CD4-positive, alpha-beta T cell (primary cell): ENCODE measurements around the gene PHKB. TPM values are rescaled to one million over a fixed set of nuclear protein-coding genes. Genes with fewer than 3 reads are reported as not detected.

Source experiments
- ATAC-seq: fragments of 200-7000 bp; cut with Tn5 transposase; one replicate; pipeline ENCODE4 v1.10.0; 2022; ENCODE audit warnings: mild to moderate bottlenecking; ENCODE audit not compliant: poor library complexity
- CTCF ChIA-PET: fragments of 350-600 bp; sonication (Branson Sonifier 250); formaldehyde crosslinking; loops from one replicate; lab custom pipeline; 2021; ENCODE audit warnings: antibody characterized with exemption, inconsistent platforms; lab: Charles Lee
- POLR2A ChIA-PET: fragments of 350-600 bp; sonication (Branson Sonifier 250); formaldehyde crosslinking; loops from one replicate; lab custom pipeline; 2021; ENCODE audit warnings: antibody characterized with exemption, inconsistent platforms; lab: Charles Lee
- DNase-seq, 14 experiments: peaks; one replicate each; pipeline ENCODE4 v3.0.0-alpha.2; 2013 to 2020; ENCODE audit warnings: mixed read lengths in 2 of 14
- H3K27ac ChIP-seq, 2 donors: one replicate each; pipeline versions ENCODE4 v1.5.1 to v1.7.0; 2013; ENCODE audit warnings: low read length in 2 of 2, low read depth in 1 of 2, mild to moderate bottlenecking in 1 of 2
- H3K27me3 ChIP-seq, 2 experiments: 1 replicate in 1 of 2; 2 replicates in 1 of 2; pipeline versions ENCODE4 v1.6.1 to v1.7.0; 2013; ENCODE audit warnings: low read length in 2 of 2, control low read depth in 1 of 2, mild to moderate bottlenecking in 1 of 2, moderate library complexity in 1 of 2; ENCODE audit not compliant: insufficient read depth in 2 of 2, control insufficient read depth in 1 of 2
- H3K36me3 ChIP-seq: one replicate; pipeline ENCODE4 v1.6.1; 2013; ENCODE audit warnings: low read length, control low read depth; ENCODE audit not compliant: insufficient read depth
- H3K4me1 ChIP-seq: one replicate; pipeline ENCODE4 v1.6.1; 2013; ENCODE audit warnings: low read length, control low read depth; ENCODE audit not compliant: insufficient read depth
- H3K4me3 ChIP-seq: one replicate; pipeline ENCODE4 v1.5.1; 2013; ENCODE audit warnings: mild to moderate bottlenecking, low read length, moderate library complexity
- H3K9me3 ChIP-seq, 2 experiments: 1 replicate in 1 of 2; 2 replicates in 1 of 2; pipeline versions ENCODE4 v1.6.1 to v1.7.0; 2013; ENCODE audit warnings: low read length in 2 of 2, mild to moderate bottlenecking in 2 of 2, control low read depth in 1 of 2, moderate library complexity in 1 of 2; ENCODE audit not compliant: control insufficient read depth in 1 of 2, insufficient read depth in 1 of 2
- H3K27ac Mint-ChIP-seq: one replicate; pipeline ENCODE4 v1.8.0; 2020; ENCODE audit warnings: mixed read lengths
- H3K27me3 Mint-ChIP-seq: one replicate; pipeline ENCODE4 v1.8.0; 2021; ENCODE audit warnings: mixed read lengths
- H3K36me3 Mint-ChIP-seq: one replicate; pipeline ENCODE4 v1.8.0; 2021; ENCODE audit warnings: low read depth, mixed read lengths
- H3K4me1 Mint-ChIP-seq: one replicate; pipeline ENCODE4 v1.8.0; 2021; ENCODE audit warnings: low read depth, mixed read lengths
- H3K4me3 Mint-ChIP-seq: one replicate; pipeline ENCODE4 v1.8.0; 2020; ENCODE audit warnings: mild to moderate bottlenecking, mixed read lengths
- H3K9me3 Mint-ChIP-seq: one replicate; pipeline ENCODE4 v1.8.0; 2020; ENCODE audit warnings: mixed read lengths
- intact Hi-C, 2 experiments: fragments of 100-400 bp; cut with DNase I in 1 of 2; cut with micrococcal nuclease in 1 of 2; formaldehyde crosslinking; loops; one replicate each; pipeline versions ENCODE4 v1.15.1 to v1.9.0; 2023 to 2025; cut with DNase I, micrococcal nuclease
- total RNA-seq, 174 experiments: library from RNA in 2 of 174; stranded (reverse) in 2 of 174; gene quantifications; one replicate each; pipeline ENCODE4 v1.2.3 and lab custom pipeline; 2021 to 2026
- TF ChIP-seq, protein P1 (sequence below): fragments of 200-600 bp; IDR thresholded peaks from one replicate; pipeline ENCODE4 v1.8.0; 2022; ENCODE audit warnings: antibody characterized with exemption, mild to moderate bottlenecking

The PHKB gene
- total RNA-seq, 2 experiments from 2014 or later: 28.8 to 31.3 TPM

DNA sequence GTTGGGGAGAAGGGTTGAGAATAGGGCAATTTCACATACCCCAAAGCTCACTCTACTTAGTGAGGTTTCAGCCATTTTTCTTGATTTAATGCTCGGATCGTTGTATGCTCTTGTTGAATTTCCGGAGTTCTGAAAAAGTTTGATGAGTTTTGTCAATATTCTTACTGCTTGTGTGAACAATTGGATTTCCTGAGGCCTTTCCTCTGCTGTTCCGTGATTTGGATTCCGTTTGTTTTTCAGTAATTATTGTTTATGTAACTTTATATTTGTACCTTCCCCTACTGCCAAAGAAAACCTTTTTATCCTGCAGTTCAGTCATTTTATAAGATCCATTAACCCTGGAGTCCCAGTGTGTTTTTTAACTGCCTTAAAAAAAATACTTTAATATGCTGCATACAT is 62.9 kb downstream of the PHKB start:
- intact Hi-C loops: no loop called here
- TF ChIP-seq, protein P1, sequence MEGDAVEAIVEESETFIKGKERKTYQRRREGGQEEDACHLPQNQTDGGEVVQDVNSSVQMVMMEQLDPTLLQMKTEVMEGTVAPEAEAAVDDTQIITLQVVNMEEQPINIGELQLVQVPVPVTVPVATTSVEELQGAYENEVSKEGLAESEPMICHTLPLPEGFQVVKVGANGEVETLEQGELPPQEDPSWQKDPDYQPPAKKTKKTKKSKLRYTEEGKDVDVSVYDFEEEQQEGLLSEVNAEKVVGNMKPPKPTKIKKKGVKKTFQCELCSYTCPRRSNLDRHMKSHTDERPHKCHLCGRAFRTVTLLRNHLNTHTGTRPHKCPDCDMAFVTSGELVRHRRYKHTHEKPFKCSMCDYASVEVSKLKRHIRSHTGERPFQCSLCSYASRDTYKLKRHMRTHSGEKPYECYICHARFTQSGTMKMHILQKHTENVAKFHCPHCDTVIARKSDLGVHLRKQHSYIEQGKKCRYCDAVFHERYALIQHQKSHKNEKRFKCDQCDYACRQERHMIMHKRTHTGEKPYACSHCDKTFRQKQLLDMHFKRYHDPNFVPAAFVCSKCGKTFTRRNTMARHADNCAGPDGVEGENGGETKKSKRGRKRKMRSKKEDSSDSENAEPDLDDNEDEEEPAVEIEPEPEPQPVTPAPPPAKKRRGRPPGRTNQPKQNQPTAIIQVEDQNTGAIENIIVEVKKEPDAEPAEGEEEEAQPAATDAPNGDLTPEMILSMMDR: no peak
- DNase-seq: no peak
- Mint-ChIP-seq H3K4me1 (peaks cover 11% of the 10 kb centered on the region), H3K27ac (no peak overlapping the region), H3K27me3 (no peaks in the 10 kb centered on the region), H3K36me3 (peaks cover 87% of the 10 kb centered on the region), H3K9me3 (no peaks in the 10 kb centered on the region), H3K4me3 (no peak overlapping the region)
- Histone ChIP-seq H3K27me3 (no peaks in the 10 kb centered on the region), H3K4me1 (no peaks in the 10 kb centered on the region), H3K27ac (no peak overlapping the region), H3K36me3 (peaks cover 4% of the 10 kb centered on the region), H3K4me3 (no peak overlapping the region), H3K9me3 (no peaks in the 10 kb centered on the region)
- ATAC-seq: no peak
- POLR2A ChIA-PET: no interaction called here
- CTCF ChIA-PET: no interaction called here

DNA sequence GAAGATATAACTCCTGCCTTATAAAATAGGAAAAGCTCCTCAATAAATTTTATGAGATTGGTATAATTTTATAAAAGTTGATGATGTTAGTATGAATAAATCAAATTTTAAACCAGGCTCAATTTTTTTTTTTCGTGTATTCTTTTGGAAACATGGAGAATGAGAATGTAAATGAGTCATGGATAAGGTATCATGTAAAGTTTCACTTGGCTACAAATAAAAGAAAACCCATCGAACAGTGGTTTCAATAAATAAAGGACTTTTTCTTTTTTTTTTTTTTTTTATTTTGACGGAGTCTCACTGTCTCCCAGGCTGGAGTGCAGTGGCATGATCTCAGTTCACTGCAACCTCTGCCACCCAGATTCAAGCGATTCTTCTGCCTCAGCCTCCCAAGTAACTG is 67.3 kb downstream of the PHKB start:
- TF ChIP-seq, protein P1: no peak
- H3K27ac ChIP-seq: no peak overlapping the region
- H3K4me1 ChIP-seq: no peaks in the 10 kb centered on the region
- no peak overlapping the region for H3K4me3 Mint-ChIP-seq
- H3K4me1 Mint-ChIP-seq: peaks cover 6% of the 10 kb centered on the region
- ChIA-PET CTCF (no interaction called here), POLR2A (interaction anchor here (1.1 kb wide), 1 partner anchor 11 kb away, joined by 3 read pairs; no protein-coding TSS in a partner anchor)
- no peak for DNase-seq
- no peaks in the 10 kb centered on the region for H3K27me3 ChIP-seq
- no peak for ATAC-seq
- no peak overlapping the region for H3K27ac Mint-ChIP-seq
- peaks cover 6% of the 10 kb centered on the region for H3K9me3 Mint-ChIP-seq
- H3K9me3 ChIP-seq: peaks cover 3 to 12% of the 10 kb centered on the region in 2 experiments
- H3K4me3 ChIP-seq: no peak overlapping the region
- peaks cover 5% of the 10 kb centered on the region for H3K36me3 ChIP-seq
- intact Hi-C loops: no loop called here
- H3K36me3 Mint-ChIP-seq: peaks cover 76% of the 10 kb centered on the region
- H3K27me3 Mint-ChIP-seq: no peaks in the 10 kb centered on the region

DNA sequence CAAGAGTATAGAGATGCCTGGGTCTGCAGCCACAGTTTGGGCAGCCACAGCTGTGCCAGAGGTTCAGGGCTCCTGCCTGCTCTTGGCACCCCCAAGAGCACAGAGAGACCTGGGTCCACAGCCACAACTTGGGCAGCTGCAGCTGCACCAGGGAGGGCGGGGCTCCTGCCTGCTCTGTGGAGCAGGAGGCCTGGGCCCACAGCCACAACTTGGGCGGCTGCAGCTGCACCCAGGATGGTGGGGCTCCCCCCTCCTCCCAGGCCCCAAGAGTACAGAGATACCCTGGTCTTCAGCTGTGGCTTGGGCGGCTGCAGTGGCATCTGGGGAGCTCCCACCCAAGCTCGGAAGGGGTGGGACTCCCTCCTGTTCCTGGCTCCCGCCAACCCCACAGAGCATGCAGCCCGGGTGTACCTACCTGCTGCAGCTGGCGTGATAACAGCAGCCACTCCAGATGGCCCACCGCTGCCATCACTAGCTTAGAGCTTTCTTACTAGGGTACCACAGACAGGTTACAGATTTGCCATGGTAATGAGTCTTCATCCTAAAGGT is 72.7 kb downstream of the PHKB start:
- H3K4me3 Mint-ChIP-seq: no peak overlapping the region
- H3K27ac Mint-ChIP-seq: no peak overlapping the region

More for the DNA sequence above, 72.7 kb downstream of the PHKB start:
- ATAC-seq: no peak
- no peak for DNase-seq
- no peak overlapping the region for H3K4me3 ChIP-seq
- no peaks in the 10 kb centered on the region for H3K4me1 ChIP-seq
- H3K27ac ChIP-seq: no peak overlapping the region
- Mint-ChIP-seq H3K36me3 (peaks cover 82% of the 10 kb centered on the region), H3K27me3 (no peaks in the 10 kb centered on the region), H3K4me1 (no peaks in the 10 kb centered on the region), H3K9me3 (peaks cover 8% of the 10 kb centered on the region)
- TF ChIP-seq, protein P1: no peak
- H3K27me3 ChIP-seq: no peaks in the 10 kb centered on the region
- peaks cover 5% of the 10 kb centered on the region for H3K36me3 ChIP-seq
- intact Hi-C loops: no loop called here
- CTCF ChIA-PET: interaction anchor here (1.5 kb wide), 1 partner anchor 392 kb away, joined by 3 read pairs; no protein-coding TSS in a partner anchor
- POLR2A ChIA-PET: interaction anchor here (1.1 kb wide), 1 partner anchor 26 kb away, joined by 3 read pairs; no protein-coding TSS in a partner anchor
- peaks cover 10 to 22% of the 10 kb centered on the region in 2 experiments for H3K9me3 ChIP-seq
